GM03348 (cell line): ENCODE data around the gene LRRC4.
A peak's percentile ranks its signal among the peaks of the same experiment; 100 is the strongest.

ENCODE experiments used
- DNase-seq: peaks from one replicate; pipeline ENCODE4 v3.0.0; 2012; ENCODE audit warnings: low spot score

Gene LRRC4

GRCh38 chr7:128031901-128032604 is 816 bp upstream of the LRRC4 start:
- DNase-seq, result peak; percentile 89

GRCh38 chr7:128030263-128030653 is 979 bp downstream of the LRRC4 start:
- no peak for DNase-seq

- DNase-seq, result no peak
These were observed 1.7 kb downstream of the LRRC4 start for GRCh38 chr7:128029405-128029995.

DNA sequence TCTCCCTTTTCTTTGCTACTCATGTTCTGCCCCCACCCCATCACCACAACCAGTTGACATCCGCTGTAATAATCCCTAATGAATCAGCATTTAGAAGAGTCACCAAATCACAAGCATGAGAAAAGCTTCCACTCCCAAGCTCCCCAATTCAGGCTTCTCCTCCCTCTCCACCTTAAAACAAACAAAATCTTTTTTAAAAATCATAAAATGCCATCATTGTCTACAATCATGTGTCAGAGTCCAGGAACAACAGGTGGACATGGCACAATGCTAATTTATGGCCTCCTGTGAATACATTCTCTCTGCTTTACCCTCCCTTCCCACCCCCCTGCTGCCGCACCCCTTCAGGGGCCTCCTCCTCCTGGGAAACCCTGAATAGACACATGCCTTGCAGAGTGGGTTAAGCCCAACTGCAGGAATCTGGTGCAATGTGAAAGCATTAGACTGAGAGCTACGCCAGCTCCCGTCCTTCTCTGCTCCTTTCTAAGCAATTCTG is 3.7 kb downstream of the LRRC4 start:
- DNase-seq, result no peak

DNA sequence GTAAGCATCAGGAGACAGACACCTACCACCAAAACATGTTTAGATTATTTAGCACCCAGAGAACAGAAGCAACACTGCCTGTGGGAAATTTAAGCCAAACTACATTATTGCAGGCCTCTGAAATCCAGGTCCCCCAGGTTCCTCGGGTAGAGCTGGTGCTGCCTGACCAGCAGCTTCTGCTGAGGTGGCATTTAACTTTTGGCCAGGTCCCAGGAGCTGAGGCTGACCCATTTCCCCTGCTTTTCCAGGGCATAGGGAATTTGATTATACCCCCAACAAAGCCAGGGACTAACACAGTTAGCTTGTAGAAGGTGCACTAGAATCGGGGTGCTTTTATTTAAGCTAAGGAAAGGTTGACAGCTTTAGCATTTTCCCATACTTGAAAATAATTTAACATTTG is 4.7 kb downstream of the LRRC4 start:
- no peak for DNase-seq

DNA sequence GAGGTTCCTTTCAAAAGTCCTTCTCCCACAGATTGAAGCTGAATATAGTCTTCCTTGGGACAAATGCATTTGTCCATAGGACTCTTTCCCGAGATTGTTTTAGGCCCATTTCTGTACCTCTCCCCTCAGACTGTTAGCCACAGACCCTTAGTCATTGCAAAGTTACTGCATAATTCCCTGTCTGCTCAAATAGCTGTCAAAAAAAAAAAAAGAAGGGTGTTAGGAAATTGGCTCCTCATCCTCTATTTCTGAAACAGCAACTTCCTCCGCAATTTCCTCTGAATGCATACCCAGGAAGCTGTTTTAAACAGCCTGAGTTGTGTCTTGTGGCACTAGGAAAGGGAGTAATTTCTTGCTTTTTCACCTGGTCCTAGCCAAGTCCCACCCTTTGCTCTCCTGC is 5.4 kb downstream of the LRRC4 start:
- DNase-seq, result no peak

DNA sequence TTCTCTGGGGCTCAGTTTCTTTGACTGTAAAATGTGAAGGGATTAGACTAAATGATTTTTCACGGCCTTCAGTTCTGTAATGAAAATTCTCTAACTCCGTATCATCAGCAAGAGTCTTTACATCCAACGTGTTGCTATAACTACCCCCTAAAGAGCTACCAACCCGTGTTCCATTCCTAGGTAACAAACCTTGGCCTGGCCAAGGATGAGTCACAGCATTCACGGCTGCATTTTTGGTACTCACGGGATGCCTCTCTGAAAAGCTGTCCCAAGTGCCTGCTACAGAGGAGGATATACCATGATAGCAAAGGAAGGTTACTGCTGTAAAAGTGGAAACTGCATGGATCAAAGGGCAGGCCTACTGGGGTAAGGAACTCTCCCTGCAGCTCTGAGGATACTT is 5.9 kb downstream of the LRRC4 start:
- DNase-seq, result no peak

GRCh38 chr7:128024151-128024550 is 7.1 kb downstream of the LRRC4 start:
- no peak for DNase-seq

DNA sequence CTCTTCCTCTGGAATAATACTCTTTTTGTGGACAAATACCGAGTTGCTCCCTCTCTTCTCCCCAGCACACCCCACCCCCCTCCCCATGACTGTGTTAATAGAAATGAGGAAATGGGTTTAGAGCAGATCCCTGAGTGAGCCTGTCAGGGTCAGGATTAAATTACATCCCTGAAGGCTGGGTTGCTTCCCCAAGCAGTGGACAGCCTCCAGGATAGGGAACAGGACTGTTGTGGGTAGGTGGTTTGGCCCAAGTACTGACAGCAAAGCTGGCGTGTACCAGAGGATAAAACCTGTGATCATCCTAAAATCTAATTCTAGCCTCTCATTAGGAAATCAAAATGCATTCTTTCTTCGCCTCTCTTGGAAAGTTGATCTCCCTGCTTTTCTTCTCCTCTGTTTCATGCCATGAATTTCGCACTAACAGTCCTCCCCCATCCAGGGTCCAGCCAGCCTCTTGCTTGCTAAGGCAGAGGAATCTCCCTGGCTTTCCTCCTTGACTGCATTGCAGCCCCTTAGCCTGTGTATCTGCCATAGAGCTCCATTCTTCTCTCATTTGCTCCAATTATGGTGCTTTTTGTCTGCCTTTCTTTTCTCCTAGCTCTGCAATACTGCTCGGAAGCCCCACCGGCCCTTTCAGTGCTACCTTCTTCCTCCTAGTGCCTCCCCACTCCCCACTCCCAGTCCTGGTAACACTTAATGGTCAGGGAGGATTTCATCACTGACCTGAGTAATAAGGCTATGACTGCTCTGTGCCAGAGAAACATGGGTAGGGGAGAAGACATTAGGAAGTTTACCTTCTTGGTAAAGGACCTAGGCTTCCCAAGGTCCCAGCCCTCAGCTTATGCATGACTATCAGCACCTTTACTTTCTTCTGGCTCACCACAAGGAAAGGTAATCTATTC is 8.4 kb downstream of the LRRC4 start:
- DNase-seq, result peak; percentile 80

GRCh38 chr7:128021366-128021765 is 9.9 kb downstream of the LRRC4 start:
- DNase-seq, result no peak

DNA sequence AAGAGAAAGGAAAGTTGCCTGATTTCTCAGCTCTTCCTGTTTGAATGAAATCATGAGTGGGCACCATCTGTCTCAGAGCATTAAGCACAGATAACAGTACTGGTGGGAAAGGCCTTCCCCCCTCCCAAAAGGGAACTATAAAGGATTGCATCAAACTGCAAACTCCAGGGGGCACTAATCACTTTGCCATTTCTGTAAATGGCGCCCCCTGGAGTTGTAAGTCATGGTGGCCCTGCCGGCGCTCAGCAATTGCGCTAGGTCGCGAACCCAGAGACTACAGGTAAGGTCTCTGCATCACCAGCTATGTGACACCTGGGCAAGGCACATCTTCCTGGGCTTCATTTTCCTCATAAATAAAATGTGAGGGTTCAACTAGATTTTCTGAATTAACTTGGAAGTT is 11.1 kb downstream of the LRRC4 start:
- no peak for DNase-seq

DNA sequence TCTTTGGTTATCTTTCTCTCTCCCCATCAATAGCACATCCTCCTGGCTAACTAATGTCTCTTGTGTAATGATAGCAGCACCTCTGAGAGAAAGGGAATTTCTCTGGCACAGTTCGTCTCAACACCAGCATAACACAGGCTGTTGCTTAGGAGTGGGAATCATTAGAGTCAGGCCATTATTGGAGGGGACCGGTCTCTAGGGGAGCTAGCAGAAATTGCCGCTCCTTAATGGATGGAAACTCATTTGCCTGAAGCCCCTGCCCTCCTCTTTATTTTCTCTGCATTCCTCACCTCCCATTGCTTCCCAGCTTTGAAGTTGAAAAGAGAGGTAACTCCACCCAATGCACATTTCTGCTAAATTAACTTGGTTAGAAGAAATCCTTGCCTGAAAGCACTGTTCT is 11.9 kb downstream of the LRRC4 start:
- no peak for DNase-seq

- DNase-seq, result no peak
These were observed 13.1 kb downstream of the LRRC4 start for GRCh38 chr7:128017862-128018845.

DNA sequence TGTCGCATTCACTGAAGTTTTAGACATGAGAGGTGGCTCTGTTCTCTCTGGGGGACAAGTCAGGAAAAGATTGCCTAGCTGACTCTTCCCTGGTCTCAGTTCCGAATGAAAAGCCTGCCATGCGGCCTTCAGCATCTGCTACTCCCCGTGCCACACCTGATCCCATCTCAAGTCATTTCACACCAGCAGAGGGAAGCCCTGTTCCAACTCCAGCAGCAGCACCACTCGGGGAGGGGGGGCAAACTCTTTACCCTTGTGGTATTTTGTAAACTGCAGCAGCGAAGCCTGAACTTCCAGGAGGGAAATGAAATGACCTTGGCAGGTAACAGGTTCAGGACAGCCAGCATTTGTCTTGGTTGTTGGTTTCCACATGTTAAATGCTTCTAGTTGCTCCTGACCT is 13.8 kb downstream of the LRRC4 start:
- DNase-seq, result no peak

DNA sequence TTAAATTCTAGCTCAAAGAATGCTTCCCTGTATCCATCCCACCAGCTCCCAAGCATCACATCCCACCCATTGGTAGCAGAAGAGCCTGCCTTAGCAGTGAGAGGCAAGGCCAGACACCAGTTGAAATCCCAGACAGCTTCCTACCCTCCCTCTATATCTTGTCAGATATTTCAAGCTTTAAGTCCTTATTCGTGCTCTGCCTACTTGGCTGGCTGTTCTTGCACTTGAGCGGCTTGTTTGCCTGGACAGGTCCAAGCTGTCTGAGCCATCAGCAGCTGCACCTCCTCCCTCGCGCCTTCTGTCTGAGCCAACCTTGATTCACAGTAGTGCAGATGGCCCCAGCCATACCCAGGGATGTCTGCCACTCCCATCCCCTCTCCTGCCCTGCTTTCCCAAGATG is 16.4 kb downstream of the LRRC4 start:
- DNase-seq, result no peak

- DNase-seq, result no peak
These were observed 20.0 kb downstream of the LRRC4 start for GRCh38 chr7:128011131-128011661.

DNA sequence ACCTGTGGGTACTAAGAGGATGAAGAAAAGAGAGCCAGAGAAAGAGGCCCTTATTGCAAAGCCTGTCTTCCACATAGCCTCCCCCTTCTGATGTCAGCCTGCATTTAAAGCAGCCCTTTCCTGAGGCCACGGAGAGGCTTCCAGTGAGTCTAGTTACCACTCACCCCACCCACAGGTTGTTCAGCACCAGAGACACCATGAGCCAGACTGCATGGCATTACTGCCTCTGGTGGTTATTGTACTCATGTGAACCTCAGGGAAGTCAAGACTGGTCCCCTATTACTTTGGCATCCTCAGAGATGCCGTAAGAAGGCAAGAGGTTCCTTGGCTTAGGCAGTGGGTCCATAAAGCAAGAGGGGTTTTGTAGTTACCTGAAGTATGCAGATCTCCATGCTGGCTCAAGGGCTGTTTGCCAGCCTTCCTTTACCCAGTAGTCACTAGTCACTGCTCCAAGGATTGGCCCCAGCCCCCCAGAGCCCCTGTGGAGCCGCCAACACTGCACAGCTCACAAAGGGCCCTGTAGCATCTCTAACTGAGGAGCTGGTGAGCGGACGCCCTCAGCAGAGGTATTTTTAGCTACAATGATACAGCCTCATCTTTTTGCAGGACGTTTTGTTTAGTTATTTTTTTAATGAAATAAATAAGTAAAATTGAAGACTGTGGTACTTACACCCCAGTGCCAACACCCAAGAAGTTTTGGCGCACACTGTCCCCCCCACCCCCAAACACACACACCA is 20.7 kb downstream of the LRRC4 start:
- DNase-seq, result no peak

DNA sequence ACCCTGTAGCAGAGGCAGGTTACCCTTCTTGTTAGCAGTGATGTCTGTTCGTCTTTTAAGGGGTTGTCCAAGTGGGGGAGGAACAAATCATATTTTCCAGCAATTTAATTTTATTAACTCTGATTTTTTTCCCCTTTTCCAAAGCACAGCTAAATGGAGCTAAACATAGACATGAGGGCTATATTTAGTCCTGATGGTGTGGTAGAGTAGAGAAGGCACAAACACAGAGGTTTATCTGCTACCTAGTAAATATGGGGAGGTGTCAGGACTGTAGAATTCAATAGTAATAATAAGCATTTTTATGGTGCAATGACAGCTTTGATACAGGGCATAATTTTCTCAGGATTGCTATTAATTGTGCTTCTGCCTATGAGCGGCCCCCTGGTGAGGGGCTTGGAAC is 22.5 kb downstream of the LRRC4 start:
- DNase-seq, result no peak

DNA sequence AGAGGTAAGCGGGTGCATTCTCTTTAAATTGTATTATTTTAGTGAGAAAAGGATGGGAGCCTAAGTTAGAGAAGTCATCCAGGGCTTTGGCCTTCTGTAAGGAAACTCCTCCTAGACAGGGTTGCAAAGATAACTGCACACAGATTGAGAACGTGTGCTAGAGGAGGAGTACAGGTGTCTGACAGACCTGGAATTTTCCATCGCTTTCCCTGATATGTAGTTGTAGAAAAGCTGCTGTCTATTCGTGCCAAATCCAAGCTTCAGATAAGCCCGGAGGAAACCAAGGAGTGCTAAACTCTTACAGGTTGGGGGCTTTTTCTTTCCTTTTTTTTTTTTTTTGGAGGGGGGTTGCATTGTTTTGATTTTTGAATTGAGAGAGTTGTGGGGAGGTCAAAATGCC is 23.1 kb downstream of the LRRC4 start:
- DNase-seq, result no peak

GRCh38 chr7:128007303-128007680 is 23.9 kb downstream of the LRRC4 start:
- DNase-seq, result no peak
